ENCODE data around the gene CCSER1.

DNA sequence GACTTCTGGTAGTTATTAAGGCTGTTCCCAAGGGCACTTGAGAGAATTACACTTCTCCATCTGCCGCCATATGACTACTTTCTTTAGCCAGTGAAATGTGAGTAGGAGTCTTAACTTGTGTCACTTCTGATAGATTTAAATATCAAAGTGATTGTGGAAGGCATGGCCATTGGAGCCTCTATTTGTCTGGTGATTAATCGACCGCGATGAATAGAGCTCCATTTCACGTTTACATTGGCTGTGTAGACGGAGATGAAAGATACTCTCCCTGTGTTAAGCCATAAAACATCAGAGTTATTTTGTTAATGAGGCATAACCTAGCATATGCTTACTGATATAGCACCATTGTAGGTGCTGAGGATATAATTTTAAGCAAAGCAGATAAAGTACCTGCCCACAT lies 852.4 kb downstream of the CCSER1 start:
- TF ChIP-seq, protein P1, sequence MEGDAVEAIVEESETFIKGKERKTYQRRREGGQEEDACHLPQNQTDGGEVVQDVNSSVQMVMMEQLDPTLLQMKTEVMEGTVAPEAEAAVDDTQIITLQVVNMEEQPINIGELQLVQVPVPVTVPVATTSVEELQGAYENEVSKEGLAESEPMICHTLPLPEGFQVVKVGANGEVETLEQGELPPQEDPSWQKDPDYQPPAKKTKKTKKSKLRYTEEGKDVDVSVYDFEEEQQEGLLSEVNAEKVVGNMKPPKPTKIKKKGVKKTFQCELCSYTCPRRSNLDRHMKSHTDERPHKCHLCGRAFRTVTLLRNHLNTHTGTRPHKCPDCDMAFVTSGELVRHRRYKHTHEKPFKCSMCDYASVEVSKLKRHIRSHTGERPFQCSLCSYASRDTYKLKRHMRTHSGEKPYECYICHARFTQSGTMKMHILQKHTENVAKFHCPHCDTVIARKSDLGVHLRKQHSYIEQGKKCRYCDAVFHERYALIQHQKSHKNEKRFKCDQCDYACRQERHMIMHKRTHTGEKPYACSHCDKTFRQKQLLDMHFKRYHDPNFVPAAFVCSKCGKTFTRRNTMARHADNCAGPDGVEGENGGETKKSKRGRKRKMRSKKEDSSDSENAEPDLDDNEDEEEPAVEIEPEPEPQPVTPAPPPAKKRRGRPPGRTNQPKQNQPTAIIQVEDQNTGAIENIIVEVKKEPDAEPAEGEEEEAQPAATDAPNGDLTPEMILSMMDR (conservative IDR thresholded peaks at IDR 0.05; ENCODE audit: low read length): no peak
- TF ChIP-seq EZH2phosphoT487 (IDR thresholded peaks at IDR 0.05; ENCODE audit: borderline replicate concordance, low read depth, low read length): no peak
